HCT116 (cell line): ENCODE results near the gene ZNF316. TPM values are rescaled to one million over a fixed set of nuclear protein-coding genes. Genes with fewer than 3 reads are reported as not detected.

ENCODE experiments used
- ATAC-seq: fragments of 200-7000 bp; cut with Tn5 transposase; 2 replicates; pipeline ENCODE4 v1.9.1; 2020; ENCODE audit warnings: mild to moderate bottlenecking, moderate library complexity
- BruUV-seq: library from RNA; stranded (reverse); fragments of 400-500 nt; replicated peaks from 2 replicates; lab custom pipeline; 2021; lab: Mats Ljungman, UMichigan
- CTCF ChIA-PET: fragments of 300-600 bp; sonication (Branson Sonifier 250); formaldehyde crosslinking; loops from one replicate; lab custom pipeline; 2021; ENCODE audit warnings: antibody characterized with exemption; lab: Charles Lee
- POLR2A ChIA-PET: fragments of 300-600, 350-600 bp; sonication (Branson Sonifier 250); formaldehyde crosslinking; loops from one replicate; lab custom pipeline; 2021; ENCODE audit warnings: antibody characterized with exemption; lab: Charles Lee
- RAD21 ChIA-PET, 2 experiments: fragments of 300-600 bp; sonication (Branson Sonifier 250); formaldehyde crosslinking; loops; one replicate each; lab custom pipeline; 2023; ENCODE audit warnings: low total read pairs in 2 of 2; ENCODE audit not compliant: uncharacterized antibody in 2 of 2, unreplicated experiment in 2 of 2, low non-redundant PET in 1 of 2; lab: Charles Lee
- DNase-seq: peaks from one replicate; pipeline ENCODE4 v3.0.0-alpha.2; 2010; ENCODE audit warnings: low read depth, low spot score
- H2AFZ ChIP-seq: fragments of 200-600 bp; shearing (Covaris generic), sonication (generic); 2 replicates; pipeline ENCODE4 v1.6.1; 2017; ENCODE audit warnings: low read depth, mixed run types, mixed read lengths, antibody characterized with exemption, low read length; ENCODE audit not compliant: poor library complexity, severe bottlenecking
- H3K27ac ChIP-seq: 2 replicates; pipeline ENCODE4 v1.5.1; 2012; ENCODE audit warnings: low read depth, low read length
- H3K27me3 ChIP-seq: fragments of 200-600 bp; sonication (generic); 2 replicates; pipeline ENCODE4 v1.6.1; 2016; ENCODE audit warnings: mixed run types, low read length, mixed read lengths; ENCODE audit not compliant: insufficient read depth
- H3K36me3 ChIP-seq, 2 experiments: fragments of 200-500 bp in 1 of 2; fragments of 200-600 bp in 1 of 2; sonication (Bioruptor generic) in 1 of 2; sonication (generic) in 1 of 2; 2 replicates each; pipeline versions ENCODE4 v1.5.1 to v1.6.1; 2014 to 2016; ENCODE audit warnings: low read length in 2 of 2, inconsistent platforms in 1 of 2, mixed read lengths in 1 of 2, mixed run types in 1 of 2; ENCODE audit not compliant: insufficient read depth in 2 of 2, control insufficient read depth in 1 of 2
- H3K4me1 ChIP-seq, 2 experiments: fragments of 200-600 bp in 1 of 2; sonication (generic) in 1 of 2; 2 replicates each; pipeline versions ENCODE4 v1.5.1 to v1.6.1; 2012 to 2017; ENCODE audit warnings: low read length in 2 of 2, inconsistent platforms in 1 of 2, mild to moderate bottlenecking in 1 of 2, mixed read lengths in 1 of 2, mixed run types in 1 of 2, moderate library complexity in 1 of 2; ENCODE audit not compliant: insufficient read depth in 2 of 2, control insufficient read depth in 1 of 2
- H3K4me2 ChIP-seq: fragments of 200-600 bp; sonication (generic); 2 replicates; pipeline ENCODE4 v1.6.1; 2017; ENCODE audit warnings: mixed run types, low read length, mixed read lengths
- H3K4me3 ChIP-seq, 2 experiments: fragments of 200-600 bp in 1 of 2; sonication (generic) in 1 of 2; replicated peaks in 1 of 2; 2 replicates each; pipeline ENCODE4 v1.5.1; 2011 to 2016; ENCODE audit warnings: low read length in 2 of 2, control low read depth in 1 of 2, low read depth in 1 of 2, mild to moderate bottlenecking in 1 of 2, mixed read lengths in 1 of 2, mixed run types in 1 of 2
- H3K79me2 ChIP-seq: fragments of 200-600 bp; sonication (generic); 2 replicates; pipeline ENCODE4 v1.6.1; 2017; ENCODE audit warnings: mild to moderate bottlenecking, mixed run types, low read length, moderate library complexity, mixed read lengths; ENCODE audit not compliant: insufficient read depth
- H3K9ac ChIP-seq: fragments of 200-600 bp; sonication (generic); 2 replicates; pipeline ENCODE4 v1.6.1; 2016; ENCODE audit warnings: low read length, mixed read lengths
- H3K9me2 ChIP-seq: fragments of 200-600 bp; sonication (generic), shearing (Covaris generic); 2 replicates; pipeline ENCODE4 v1.6.1; 2017; ENCODE audit warnings: mixed run types, mild to moderate bottlenecking, moderate library complexity; ENCODE audit not compliant: insufficient read depth
- H3K9me3 ChIP-seq, 2 experiments: fragments of 200-500 bp in 1 of 2; fragments of 200-600 bp in 1 of 2; sonication (Bioruptor generic) in 1 of 2; sonication (generic) in 1 of 2; 2 replicates each; pipeline ENCODE4 v1.6.1; 2014 to 2017; ENCODE audit warnings: low read length in 2 of 2, mixed read lengths in 2 of 2, inconsistent platforms in 1 of 2, low read depth in 1 of 2, mild to moderate bottlenecking in 1 of 2, mixed run types in 1 of 2, moderate library complexity in 1 of 2; ENCODE audit not compliant: control insufficient read depth in 1 of 2, insufficient read depth in 1 of 2
- H4K20me1 ChIP-seq: fragments of 200-600 bp; sonication (generic), shearing (Covaris generic); 2 replicates; pipeline ENCODE4 v1.6.1; 2017; ENCODE audit warnings: mixed run types, mild to moderate bottlenecking, moderate library complexity; ENCODE audit not compliant: insufficient read depth
- ATF3 ChIP-seq: IDR thresholded peaks from 2 replicates; pipeline ENCODE4 v1.6.1; 2012
- CBX3 ChIP-seq: IDR thresholded peaks from 2 replicates; pipeline ENCODE4 v1.6.1; 2012; ENCODE audit warnings: low read depth
- CTCF ChIP-seq, 3 experiments: fragments of 200-600 bp in 1 of 3; sonication (generic) in 1 of 3; IDR thresholded peaks in 2 of 3; conservative IDR thresholded peaks in 1 of 3; 2 replicates each; pipeline ENCODE4 v1.5.1; 2012 to 2017; ENCODE audit warnings: low read depth in 2 of 3, low read length in 2 of 3, antibody characterized with exemption in 1 of 3, borderline replicate concordance in 1 of 3, control low read depth in 1 of 3, mild to moderate bottlenecking in 1 of 3, mixed read lengths in 1 of 3, mixed run types in 1 of 3, moderate library complexity in 1 of 3; ENCODE audit not compliant: insufficient read depth in 1 of 3
- ELF1 ChIP-seq: IDR thresholded peaks from 2 replicates; pipeline ENCODE4 v1.6.1; 2012; ENCODE audit warnings: low read depth, borderline replicate concordance
- EZH2 ChIP-seq: fragments of 200-600 bp; sonication (generic); IDR thresholded peaks from 2 replicates; pipeline ENCODE4 v1.6.1; 2017; ENCODE audit warnings: antibody characterized with exemption, mixed run types
- FOSL1 ChIP-seq: IDR thresholded peaks from 2 replicates; pipeline ENCODE4 v1.6.1; 2012; ENCODE audit warnings: low read depth
- MAX ChIP-seq: IDR thresholded peaks from 2 replicates; pipeline ENCODE4 v1.6.1; 2012
- POLR2AphosphoS5 ChIP-seq: IDR thresholded peaks from 2 replicates; pipeline ENCODE4 v1.6.1; 2011; ENCODE audit warnings: mild to moderate bottlenecking, low read depth, low read length, moderate library complexity
- RAD21 ChIP-seq: IDR thresholded peaks from 2 replicates; pipeline ENCODE4 v1.6.1; 2012; ENCODE audit warnings: low read depth, mild to moderate bottlenecking
- SIN3A ChIP-seq: IDR thresholded peaks from 2 replicates; pipeline ENCODE4 v1.6.1; 2012; ENCODE audit warnings: low read depth
- SP1 ChIP-seq: IDR thresholded peaks from 2 replicates; pipeline ENCODE4 v1.6.1; 2012; ENCODE audit warnings: low read depth
- SRF ChIP-seq: IDR thresholded peaks from 2 replicates; pipeline ENCODE4 v1.6.1; 2012; ENCODE audit warnings: low read depth
- TCF7L2 ChIP-seq: IDR thresholded peaks from 2 replicates; pipeline ENCODE4 v1.7.0; 2011; ENCODE audit warnings: borderline replicate concordance, inconsistent platforms; ENCODE audit not compliant: insufficient read depth, insufficient read length; ENCODE audit errors: extremely low read depth
- ZFX ChIP-seq: fragments of 450-650 bp; IDR thresholded peaks from 2 replicates; pipeline ENCODE4 v1.6.1; 2017
- ZNF274 ChIP-seq: fragments of 200-500 bp; sonication (Bioruptor generic); IDR thresholded peaks from 2 replicates; pipeline ENCODE4 v1.6.1; 2014; ENCODE audit warnings: mild to moderate bottlenecking, low read depth, low read length, inconsistent platforms
- intact Hi-C: fragments of 100-400 bp; cut with micrococcal nuclease; formaldehyde crosslinking; loops from 2 replicates; pipeline ENCODE4 v1.10.0; 2022
- total RNA-seq: library from RNA; stranded (reverse); gene quantifications from one replicate; pipeline ENCODE4 v1.2.1, GENCODE V29; 2021; ENCODE audit not compliant: unreplicated experiment

The ZNF316 gene
- total RNA-seq, 1 experiment from 2014 or later: 25.0 TPM

- intact Hi-C loops: no loop called here
- Histone ChIP-seq H3K4me3 (no peak overlapping the region), H2AFZ (no peak overlapping the region), H3K36me3 (peaks cover 20 to 37% of the 10 kb centered on the region in 2 experiments; a peak in 2 of 4 replicates), H4K20me1 (no peaks in the 10 kb centered on the region), H3K79me2 (peaks cover 28% of the 10 kb centered on the region), H3K4me1 (peaks cover 0 to 3% of the 10 kb centered on the region in 2 experiments; a peak in 1 of 4 replicates), H3K9me3 (no peaks in the 10 kb centered on the region), H3K9ac (no peak overlapping the region)
- RAD21 ChIA-PET: no interaction called here
- POLR2A ChIA-PET: no interaction called here
- DNase-seq (no peak), ATAC-seq (no peak)
- no peak for TF ChIP-seq ELF1
- no peak for TF ChIP-seq TCF7L2
- TF ChIP-seq EZH2: no peak
- TF ChIP-seq ZFX: no peak
- no peak for TF ChIP-seq SRF
- TF ChIP-seq FOSL1: no peak
- no peak for TF ChIP-seq ATF3
- TF ChIP-seq CBX3: no peak
- TF ChIP-seq SP1: no peak
- TF ChIP-seq POLR2AphosphoS5: no peak
- no peak for TF ChIP-seq SIN3A
- TF ChIP-seq MAX: no peak
- TF ChIP-seq RAD21: no peak
- TF ChIP-seq CTCF (IDR thresholded peaks at IDR 0.05 in 2 of 3, conservative IDR thresholded peaks at IDR 0.05 in 1 of 3; ENCODE audit: borderline replicate concordance in 1 of 3, insufficient read depth in 1 of 3, low read depth in 2 of 3, low read length in 2 of 3): no peak
- no peak for TF ChIP-seq ZNF274
- TF ChIP-seq, all 23 proteins: peak for 0
- BruUV-seq: no TSS peak
- no peak overlapping the region for H3K27ac ChIP-seq
- no peak overlapping the region for H3K4me2 ChIP-seq
- CTCF ChIA-PET: no interaction called here
- no peaks in the 10 kb centered on the region for H3K9me2 ChIP-seq
- no peaks in the 10 kb centered on the region for H3K27me3 ChIP-seq
These were observed 7.0 kb downstream of the ZNF316 start for GRCh38 chr7:6643915-6644625.
